ENCODE measurements around the gene WDFY1.

DNA sequence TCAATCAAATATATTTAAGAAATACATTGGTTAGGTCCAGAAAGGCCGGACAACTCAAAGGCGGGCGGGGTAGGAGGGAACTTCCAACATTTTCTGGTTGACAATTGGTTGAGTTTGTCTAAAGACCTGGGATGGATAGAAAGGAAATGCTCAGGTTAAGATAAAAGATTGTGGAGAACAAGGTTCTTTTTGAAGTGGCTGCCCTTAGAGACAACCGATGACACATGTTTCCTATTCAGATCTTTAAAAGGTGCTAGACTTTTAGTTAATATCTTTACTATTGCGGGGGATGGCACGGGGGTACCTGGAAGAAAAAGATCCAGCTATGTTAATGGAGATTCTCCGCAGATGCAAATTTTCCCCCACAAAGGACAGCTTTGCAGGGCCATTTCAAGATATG lies 97.7 kb downstream of the WDFY1 start:
- TF ChIP-seq, protein P1, sequence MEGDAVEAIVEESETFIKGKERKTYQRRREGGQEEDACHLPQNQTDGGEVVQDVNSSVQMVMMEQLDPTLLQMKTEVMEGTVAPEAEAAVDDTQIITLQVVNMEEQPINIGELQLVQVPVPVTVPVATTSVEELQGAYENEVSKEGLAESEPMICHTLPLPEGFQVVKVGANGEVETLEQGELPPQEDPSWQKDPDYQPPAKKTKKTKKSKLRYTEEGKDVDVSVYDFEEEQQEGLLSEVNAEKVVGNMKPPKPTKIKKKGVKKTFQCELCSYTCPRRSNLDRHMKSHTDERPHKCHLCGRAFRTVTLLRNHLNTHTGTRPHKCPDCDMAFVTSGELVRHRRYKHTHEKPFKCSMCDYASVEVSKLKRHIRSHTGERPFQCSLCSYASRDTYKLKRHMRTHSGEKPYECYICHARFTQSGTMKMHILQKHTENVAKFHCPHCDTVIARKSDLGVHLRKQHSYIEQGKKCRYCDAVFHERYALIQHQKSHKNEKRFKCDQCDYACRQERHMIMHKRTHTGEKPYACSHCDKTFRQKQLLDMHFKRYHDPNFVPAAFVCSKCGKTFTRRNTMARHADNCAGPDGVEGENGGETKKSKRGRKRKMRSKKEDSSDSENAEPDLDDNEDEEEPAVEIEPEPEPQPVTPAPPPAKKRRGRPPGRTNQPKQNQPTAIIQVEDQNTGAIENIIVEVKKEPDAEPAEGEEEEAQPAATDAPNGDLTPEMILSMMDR (IDR thresholded peaks at IDR 0.05): no peak
- TF ChIP-seq POLR2A (IDR thresholded peaks at IDR 0.05) (no peak), EP300 (IDR thresholded peaks at IDR 0.05) (no peak)
